Spleen (tissue), 7 donors: ENCODE data around the gene NR3C1.

ENCODE experiments used
- CTCF ChIP-seq, 11 experiments: fragments of 200-600 bp in 7 of 11; fragments of 450-650 bp in 4 of 11; sonication (generic) in 4 of 11; IDR thresholded peaks in 8 of 11; conservative IDR thresholded peaks in 3 of 11; 1 replicate in 7 of 11; 2 replicates in 4 of 11; pipeline versions ENCODE4 v1.4.0 to v1.8.0; 2016 to 2021; ENCODE audit warnings: antibody characterized with exemption in 11 of 11, inconsistent platforms in 4 of 11, mild to moderate bottlenecking in 1 of 11
- POLR2A ChIP-seq, 3 donors: fragments of 450-650 bp; IDR thresholded peaks; one replicate each; pipeline ENCODE4 v1.5.1; 2017; ENCODE audit warnings: antibody characterized with exemption in 3 of 3, mild to moderate bottlenecking in 1 of 3
- POLR2AphosphoS5 ChIP-seq, 3 donors: sonication (generic); formaldehyde crosslinking; IDR thresholded peaks; one replicate each; pipeline ENCODE4 v1.5.1; 2017; ENCODE audit warnings: antibody characterized with exemption in 3 of 3
- donor health status: DM: no; HTN: no; CAD: no; lungs with moderate emphysema.
- donor health status: DM: no; HTN: no; CAD: no.
- donor health status: DM: no; HTN: no; CAD: no.

GRCh38 chr5:143302341-143303045 is 101.0 kb downstream of the NR3C1 start:
- TF ChIP-seq CTCF (IDR thresholded peaks at IDR 0.05 in 8 of 11, conservative IDR thresholded peaks at IDR 0.05 in 3 of 11) (no peak), POLR2A (IDR thresholded peaks at IDR 0.05) (no peak), POLR2AphosphoS5 (IDR thresholded peaks at IDR 0.05) (no peak)
